ENCODE results near the gene CLASP1.

CLASP1 gene

DNA sequence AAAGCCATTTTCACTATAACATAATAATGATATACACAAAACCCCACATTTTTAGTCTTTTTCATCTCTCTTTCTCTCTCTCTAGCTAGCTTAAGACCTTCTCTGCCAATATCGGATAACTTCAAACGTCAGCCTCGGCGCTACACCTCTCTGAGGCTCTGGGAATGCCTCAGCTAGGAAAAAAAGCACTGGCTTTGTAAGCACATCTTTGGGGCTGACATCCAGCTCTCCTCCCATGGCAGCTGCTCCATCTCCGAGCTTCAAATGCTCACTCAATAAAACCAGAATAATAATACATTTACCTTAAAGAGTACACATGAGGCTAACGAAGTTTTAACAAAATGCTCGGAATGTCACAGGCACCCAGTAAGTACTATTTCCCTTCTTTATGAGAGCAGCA lies 107.8 kb downstream of the CLASP1 start:
- H3K9me3 ChIP-seq (ENCODE audit: control insufficient read depth, insufficient read depth, low read length), result no peaks in the 10 kb centered on the region
- no peak overlapping the region for H3K4me3 ChIP-seq (ENCODE audit: low read length)
- H3K36me3 ChIP-seq (ENCODE audit: control insufficient read depth, insufficient read depth, low read length), result no peaks in the 10 kb centered on the region
- DNase-seq (ENCODE audit: low read depth, low spot score), result no peak
- no peaks in the 10 kb centered on the region for H3K27me3 ChIP-seq (ENCODE audit: control insufficient read depth, insufficient read depth, low read length)
- H3K4me1 ChIP-seq (ENCODE audit: control insufficient read depth, insufficient read depth, low read length), result no peaks in the 10 kb centered on the region
- WGBS (ENCODE audit: insufficient coverage, insufficient read length), result no CpG with 5 or more reads among the region's 7 CpGs
- H3K27ac ChIP-seq (ENCODE audit: low read length), result no peak overlapping the region

DNA sequence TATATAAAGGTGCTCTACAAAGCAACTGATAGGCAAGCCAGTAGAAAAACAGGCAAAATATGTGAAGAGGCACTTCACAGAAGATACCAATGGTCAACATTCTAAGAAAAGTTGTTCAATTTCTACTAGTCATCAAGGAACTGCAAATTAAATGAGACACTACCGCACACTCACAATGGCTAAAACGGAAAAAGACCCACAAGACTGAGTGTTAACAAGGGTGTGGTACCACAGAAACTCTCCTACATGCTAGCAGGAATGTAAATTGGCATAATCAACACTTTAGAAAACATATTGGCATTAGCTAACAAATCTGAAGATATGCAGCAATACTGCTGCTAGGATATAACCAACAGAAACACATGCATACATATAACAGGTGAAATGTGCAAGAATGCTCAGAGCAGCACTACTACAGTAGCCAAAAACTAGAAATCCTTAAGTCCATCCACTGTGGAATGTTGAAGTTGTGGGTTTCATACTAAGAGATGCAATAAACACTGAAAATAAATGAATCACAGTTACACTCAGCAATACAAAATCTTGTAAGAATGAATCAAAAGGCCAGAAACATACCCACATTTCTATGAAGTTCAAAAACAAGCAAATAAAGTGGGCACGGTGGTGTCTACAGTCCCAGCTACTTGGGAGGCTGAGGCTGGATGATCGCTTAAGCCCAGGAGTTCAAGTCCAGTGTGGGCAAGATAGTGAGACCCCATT lies 109.4 kb downstream of the CLASP1 start:
- Histone ChIP-seq H3K36me3 (ENCODE audit: control insufficient read depth, insufficient read depth, low read length) (no peaks in the 10 kb centered on the region), H3K4me3 (ENCODE audit: low read length) (no peak overlapping the region), H3K27ac (ENCODE audit: low read length) (no peak overlapping the region), H3K27me3 (ENCODE audit: control insufficient read depth, insufficient read depth, low read length) (no peaks in the 10 kb centered on the region), H3K4me1 (ENCODE audit: control insufficient read depth, insufficient read depth, low read length) (no peaks in the 10 kb centered on the region), H3K9me3 (ENCODE audit: control insufficient read depth, insufficient read depth, low read length) (no peaks in the 10 kb centered on the region)
- WGBS (ENCODE audit: insufficient coverage, insufficient read length), result no CpG with 5 or more reads among the region's 4 CpGs
- no peak for DNase-seq (ENCODE audit: low read depth, low spot score)

DNA sequence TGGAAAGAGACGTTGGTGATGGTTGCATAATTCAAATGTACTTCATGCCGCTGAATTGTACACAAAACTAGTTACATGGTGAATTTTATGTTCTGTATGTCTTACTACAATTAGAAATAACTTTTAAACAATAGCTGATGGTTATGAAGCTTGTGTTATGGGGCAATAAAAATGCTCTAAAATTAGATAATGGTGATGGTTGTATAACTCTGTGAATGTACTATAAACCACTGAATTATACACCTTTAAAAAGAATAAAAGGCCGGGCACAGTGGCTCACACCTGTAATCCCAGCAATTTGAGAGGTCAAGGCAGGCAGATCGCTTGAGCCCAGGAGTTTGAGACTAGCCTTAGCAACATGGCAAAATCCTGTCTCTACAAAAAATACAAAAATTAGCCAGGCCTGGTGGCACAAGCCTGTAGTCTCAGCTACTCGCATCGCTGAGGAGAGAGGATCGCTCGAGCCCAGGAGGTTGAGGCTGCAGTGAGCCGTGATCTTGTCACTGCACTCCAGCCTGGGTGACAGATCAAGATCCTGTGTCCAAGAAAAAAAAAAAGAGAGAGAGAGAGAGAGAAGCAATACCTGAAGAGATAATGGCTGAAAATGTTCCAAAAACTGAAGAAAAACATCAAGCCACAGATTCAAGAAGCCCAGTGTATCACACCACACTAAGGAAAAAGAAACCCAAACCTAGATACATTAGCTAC lies 112.3 kb downstream of the CLASP1 start:
- Histone ChIP-seq H3K9me3 (ENCODE audit: control insufficient read depth, insufficient read depth, low read length) (no peaks in the 10 kb centered on the region), H3K27ac (ENCODE audit: low read length) (no peak overlapping the region), H3K4me1 (ENCODE audit: control insufficient read depth, insufficient read depth, low read length) (0 out of 2 replicates have a peak, but pooled peaks cover 1% of the 10 kb centered on the region), H3K27me3 (ENCODE audit: control insufficient read depth, insufficient read depth, low read length) (no peaks in the 10 kb centered on the region), H3K36me3 (ENCODE audit: control insufficient read depth, insufficient read depth, low read length) (no peaks in the 10 kb centered on the region; the same call in 1 of the 2 replicates), H3K4me3 (ENCODE audit: low read length) (no peak overlapping the region)
- no peak for DNase-seq (ENCODE audit: low read depth, low spot score)
- WGBS (ENCODE audit: insufficient coverage, insufficient read length), result no CpG with 5 or more reads among the region's 9 CpGs

DNA sequence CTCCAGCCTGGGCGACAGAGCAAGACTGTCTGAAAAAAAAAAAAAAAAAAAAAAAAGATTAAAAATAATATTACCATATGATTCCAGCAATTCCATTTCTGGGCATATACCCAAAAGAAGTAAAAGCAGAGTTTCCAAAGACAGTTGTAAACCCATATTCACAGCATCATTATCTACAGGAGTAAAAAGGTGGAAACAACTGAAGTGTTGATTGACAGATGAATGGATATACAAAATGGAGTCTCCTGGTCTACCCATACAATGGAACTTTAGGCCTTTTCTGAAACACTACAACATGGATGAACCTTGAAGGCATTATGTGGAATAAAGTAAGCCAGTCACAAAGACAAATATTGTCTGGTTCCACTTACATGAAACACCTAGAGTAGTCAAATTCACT lies 112.9 kb downstream of the CLASP1 start:
- no peak overlapping the region for H3K4me3 ChIP-seq (ENCODE audit: low read length)
- no peaks in the 10 kb centered on the region; the same call in 1 of the 2 replicates for H3K36me3 ChIP-seq (ENCODE audit: control insufficient read depth, insufficient read depth, low read length)
- H3K4me1 ChIP-seq (ENCODE audit: control insufficient read depth, insufficient read depth, low read length), result peaks cover 3% of the 10 kb centered on the region; the same call in 1 of the 2 replicates
- no CpG with 5 or more reads among the region's 1 CpG for WGBS (ENCODE audit: insufficient coverage, insufficient read length)
- DNase-seq (ENCODE audit: low read depth, low spot score), result no peak
- no peak overlapping the region for H3K27ac ChIP-seq (ENCODE audit: low read length)
- H3K27me3 ChIP-seq (ENCODE audit: control insufficient read depth, insufficient read depth, low read length), result no peaks in the 10 kb centered on the region
- H3K9me3 ChIP-seq (ENCODE audit: control insufficient read depth, insufficient read depth, low read length), result no peaks in the 10 kb centered on the region

DNA sequence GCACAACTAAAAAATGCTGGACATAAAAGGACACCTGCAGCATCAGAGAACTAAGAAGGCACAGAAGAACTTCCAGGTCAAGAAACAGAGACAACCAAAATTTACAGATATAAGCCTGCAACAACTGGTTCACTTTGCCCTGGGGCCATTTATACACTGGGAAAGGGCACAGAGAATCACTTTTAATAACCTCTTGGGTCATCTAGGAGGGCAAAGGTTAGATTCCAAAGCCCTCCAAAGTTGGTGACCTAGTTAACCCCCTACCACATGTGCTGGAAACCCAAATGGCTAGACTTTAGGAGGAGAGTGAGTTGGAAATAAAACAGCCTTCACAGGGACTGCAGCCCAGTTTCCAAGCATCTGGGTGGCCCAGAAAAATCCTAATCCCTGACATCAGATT lies 115.3 kb downstream of the CLASP1 start:
- Histone ChIP-seq H3K4me1 (ENCODE audit: control insufficient read depth, insufficient read depth, low read length) (peaks cover 3% of the 10 kb centered on the region; the same call in 1 of the 2 replicates), H3K27me3 (ENCODE audit: control insufficient read depth, insufficient read depth, low read length) (no peaks in the 10 kb centered on the region), H3K27ac (ENCODE audit: low read length) (no peak overlapping the region), H3K9me3 (ENCODE audit: control insufficient read depth, insufficient read depth, low read length) (no peaks in the 10 kb centered on the region), H3K4me3 (ENCODE audit: low read length) (no peak overlapping the region), H3K36me3 (ENCODE audit: control insufficient read depth, insufficient read depth, low read length) (no peaks in the 10 kb centered on the region; the same call in 1 of the 2 replicates)
- DNase-seq (ENCODE audit: low read depth, low spot score), result no peak

DNA sequence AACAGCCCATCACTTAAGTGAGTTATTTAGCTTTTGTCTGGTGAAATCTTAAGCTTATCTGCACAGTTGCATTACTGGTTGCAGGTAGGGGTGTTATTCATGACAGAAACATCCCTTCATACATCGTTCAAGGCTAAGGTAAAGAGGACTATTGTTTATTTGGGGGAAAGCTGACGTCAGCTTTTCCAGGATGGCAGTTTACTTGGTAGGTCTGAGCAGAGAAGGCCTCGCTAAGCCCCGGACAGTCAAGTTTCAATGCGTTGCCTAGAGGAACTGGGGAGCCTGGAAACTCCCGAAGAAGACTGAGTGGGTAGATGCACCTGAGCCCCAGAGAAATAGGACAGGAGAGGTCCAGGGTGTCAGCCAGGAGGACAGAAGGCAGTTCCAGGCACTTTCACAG lies 116.4 kb downstream of the CLASP1 start:
- no CpG with 5 or more reads among the region's 6 CpGs for WGBS (ENCODE audit: insufficient coverage, insufficient read length)
- peaks cover 3% of the 10 kb centered on the region; the same call in 1 of the 2 replicates for H3K4me1 ChIP-seq (ENCODE audit: control insufficient read depth, insufficient read depth, low read length)
- H3K27me3 ChIP-seq (ENCODE audit: control insufficient read depth, insufficient read depth, low read length), result no peaks in the 10 kb centered on the region
- no peak overlapping the region for H3K27ac ChIP-seq (ENCODE audit: low read length)
- no peak for DNase-seq (ENCODE audit: low read depth, low spot score)
- H3K9me3 ChIP-seq (ENCODE audit: control insufficient read depth, insufficient read depth, low read length), result no peaks in the 10 kb centered on the region
- no peak overlapping the region for H3K4me3 ChIP-seq (ENCODE audit: low read length)
- no peaks in the 10 kb centered on the region; the same call in 1 of the 2 replicates for H3K36me3 ChIP-seq (ENCODE audit: control insufficient read depth, insufficient read depth, low read length)

DNA sequence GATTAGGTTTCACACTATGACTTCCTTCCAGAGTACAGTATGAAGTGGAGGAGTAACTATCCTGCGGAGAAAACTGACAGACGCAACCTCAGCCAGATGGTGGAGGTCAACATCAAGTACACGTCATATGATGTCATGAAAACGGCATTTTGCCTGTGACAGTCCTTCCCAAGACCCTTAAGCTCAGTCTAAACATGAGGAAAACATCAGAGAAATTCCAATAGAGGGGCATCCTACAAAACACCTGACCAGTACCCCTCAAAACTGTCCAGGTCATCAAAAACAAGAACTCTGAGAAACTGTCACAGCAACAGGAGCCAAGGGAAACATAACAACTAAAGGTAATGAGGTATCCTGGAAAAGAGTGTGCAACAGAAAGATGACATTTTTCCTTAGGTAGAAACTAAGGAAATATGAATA lies 116.9 kb downstream of the CLASP1 start:
- no peaks in the 10 kb centered on the region for H3K9me3 ChIP-seq (ENCODE audit: control insufficient read depth, insufficient read depth, low read length)
- H3K27me3 ChIP-seq (ENCODE audit: control insufficient read depth, insufficient read depth, low read length), result no peaks in the 10 kb centered on the region
- no CpG with 5 or more reads among the region's 4 CpGs for WGBS (ENCODE audit: insufficient coverage, insufficient read length)
- DNase-seq (ENCODE audit: low read depth, low spot score), result no peak
- H3K36me3 ChIP-seq (ENCODE audit: control insufficient read depth, insufficient read depth, low read length), result no peaks in the 10 kb centered on the region; the same call in 1 of the 2 replicates
- H3K4me1 ChIP-seq (ENCODE audit: control insufficient read depth, insufficient read depth, low read length), result peaks cover 3% of the 10 kb centered on the region; the same call in 1 of the 2 replicates
- no peak overlapping the region for H3K4me3 ChIP-seq (ENCODE audit: low read length)
- H3K27ac ChIP-seq (ENCODE audit: low read length), result no peak overlapping the region

DNA sequence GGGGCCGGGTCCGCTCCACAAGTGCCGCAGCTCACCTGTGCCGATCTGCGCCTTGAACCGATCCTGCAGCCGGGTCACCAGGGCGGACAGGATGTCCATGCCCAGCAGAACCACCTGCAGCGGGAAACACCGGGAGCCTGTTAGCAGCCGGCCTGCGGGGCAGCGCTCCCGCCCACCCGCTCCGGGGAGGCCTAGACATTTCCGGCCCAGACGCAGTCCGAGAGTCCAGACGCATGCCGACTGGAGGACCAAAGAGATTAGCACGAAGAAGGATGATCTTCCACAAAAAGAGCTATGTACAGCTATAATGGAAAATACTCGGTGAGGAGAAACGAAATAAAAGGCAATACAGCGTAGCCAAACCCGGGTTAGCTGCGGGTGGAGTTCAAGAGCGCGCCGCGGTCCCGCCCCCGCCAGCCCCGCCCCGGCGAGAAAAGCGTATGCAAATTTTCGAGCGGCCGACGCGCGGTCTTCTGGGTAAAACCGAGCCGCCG lies 119.0 kb downstream of the CLASP1 start:
- Histone ChIP-seq H3K9me3 (ENCODE audit: control insufficient read depth, insufficient read depth, low read length) (no peaks in the 10 kb centered on the region), H3K27ac (ENCODE audit: low read length) (no peak overlapping the region), H3K27me3 (ENCODE audit: control insufficient read depth, insufficient read depth, low read length) (no peaks in the 10 kb centered on the region), H3K36me3 (ENCODE audit: control insufficient read depth, insufficient read depth, low read length) (no peaks in the 10 kb centered on the region; the same call in 1 of the 2 replicates), H3K4me1 (ENCODE audit: control insufficient read depth, insufficient read depth, low read length) (peaks cover 3% of the 10 kb centered on the region; the same call in 1 of the 2 replicates), H3K4me3 (ENCODE audit: low read length) (peak overlapping the region; percentile 53; the same call in 1 of the 2 replicates)
- no CpG with 5 or more reads among the region's 46 CpGs for WGBS (ENCODE audit: insufficient coverage, insufficient read length)
- DNase-seq (ENCODE audit: low read depth, low spot score), result peak; percentile 39

DNA sequence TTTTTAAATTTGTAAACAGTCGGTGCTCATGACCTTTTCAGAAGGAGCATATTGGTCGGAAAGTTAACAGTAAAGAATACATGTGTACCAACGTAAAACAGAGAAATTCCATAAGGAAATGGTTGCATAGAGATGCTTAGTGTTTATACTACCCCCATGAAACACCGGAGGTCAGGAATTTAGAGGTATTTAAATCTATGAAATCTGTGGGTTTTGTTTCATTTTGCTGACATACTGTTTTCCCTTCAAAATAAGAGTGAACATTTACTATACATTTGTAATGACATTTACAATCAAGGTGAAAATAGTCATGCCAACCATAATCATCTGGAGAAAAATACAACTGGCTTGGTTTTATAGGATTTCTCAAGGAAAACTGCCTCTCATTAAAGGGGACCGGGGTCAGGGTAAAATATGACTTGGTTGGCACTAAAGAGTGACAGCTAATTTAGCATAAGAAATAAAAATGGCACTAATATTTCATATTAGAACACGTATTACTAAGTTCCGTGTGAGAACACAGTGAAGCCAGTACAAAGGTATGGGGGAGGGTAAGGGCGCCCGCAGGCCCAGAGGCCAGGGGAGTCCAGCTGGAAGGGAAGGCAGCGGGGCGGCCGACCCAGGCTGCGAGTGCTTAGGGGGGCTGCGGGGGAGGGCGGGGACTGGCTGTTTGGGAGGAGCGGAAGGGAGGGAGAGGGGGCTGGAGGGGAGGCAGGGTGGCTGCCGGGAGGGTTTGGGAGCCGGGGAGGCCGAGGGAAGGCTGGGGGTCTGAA lies 119.6 kb downstream of the CLASP1 start:
- H3K4me3 ChIP-seq (ENCODE audit: low read length), result peak overlapping the region; percentile 53; the same call in 1 of the 2 replicates
- H3K4me1 ChIP-seq (ENCODE audit: control insufficient read depth, insufficient read depth, low read length), result peaks cover 3% of the 10 kb centered on the region; the same call in 1 of the 2 replicates
- no peaks in the 10 kb centered on the region for H3K9me3 ChIP-seq (ENCODE audit: control insufficient read depth, insufficient read depth, low read length)
- no peaks in the 10 kb centered on the region for H3K27me3 ChIP-seq (ENCODE audit: control insufficient read depth, insufficient read depth, low read length)
- WGBS (ENCODE audit: insufficient coverage, insufficient read length), result no CpG with 5 or more reads among the region's 19 CpGs
- no peak overlapping the region for H3K27ac ChIP-seq (ENCODE audit: low read length)
- DNase-seq (ENCODE audit: low read depth, low spot score), result no peak
- no peaks in the 10 kb centered on the region; the same call in 1 of the 2 replicates for H3K36me3 ChIP-seq (ENCODE audit: control insufficient read depth, insufficient read depth, low read length)
